Endothelial cell of umbilical vein (primary cell): ENCODE results near the gene MAP6. TPM values are rescaled to one million over a fixed set of nuclear protein-coding genes. Genes with fewer than 3 reads are reported as not detected.

ENCODE experiments used
- BruUV-seq: library from RNA; stranded (reverse); fragments of 400-500 nt; replicated peaks from 2 replicates; lab custom pipeline; 2021; lab: Mats Ljungman, UMichigan
- CTCF ChIA-PET: fragments of 300-600, 350-600 bp; sonication (Branson Sonifier 250); formaldehyde crosslinking; loops from one replicate; lab custom pipeline; 2021; ENCODE audit warnings: antibody characterized with exemption, inconsistent platforms; lab: Charles Lee
- POLR2A ChIA-PET: fragments of 300-600, 350-600 bp; sonication (Branson Sonifier 250); formaldehyde crosslinking; loops from one replicate; lab custom pipeline; 2021; ENCODE audit warnings: antibody characterized with exemption, inconsistent platforms; lab: Charles Lee
- DNase-seq: peaks from one replicate; pipeline ENCODE4 v3.0.0-alpha.2; 2011; ENCODE audit warnings: low read depth, low spot score
- FAIRE-seq: peaks from 2 replicates; lab custom pipeline; 2011; peaks lifted over from hg19 to GRCh38; lab: Jason Lieb, UNC
- H2AFZ ChIP-seq: 2 replicates; pipeline ENCODE4 v1.6.0; 2012; ENCODE audit warnings: low read depth, low read length, control low read depth, inconsistent platforms
- H3K27ac ChIP-seq: 2 replicates; pipeline ENCODE4 v1.5.1; 2011; ENCODE audit warnings: low read depth, mild to moderate bottlenecking, control low read depth, low read length, moderate library complexity; ENCODE audit not compliant: insufficient read depth
- H3K27me3 ChIP-seq, 2 experiments: 2 replicates each; pipeline versions ENCODE4 v1.6.0 to v1.6.1; 2011; ENCODE audit warnings: low read length in 2 of 2, mixed read lengths in 1 of 2; ENCODE audit not compliant: control insufficient read depth in 2 of 2, insufficient read depth in 2 of 2
- H3K36me3 ChIP-seq, 2 experiments: 2 replicates in 1 of 2; 3 replicates in 1 of 2; pipeline ENCODE4 v1.5.1; 2011; ENCODE audit warnings: low read length in 2 of 2, mild to moderate bottlenecking in 1 of 2, moderate library complexity in 1 of 2; ENCODE audit not compliant: control insufficient read depth in 2 of 2, insufficient read depth in 2 of 2; ENCODE audit errors: extremely low read depth in 1 of 2
- H3K4me1 ChIP-seq: 3 replicates; pipeline ENCODE4 v1.5.1; 2011; ENCODE audit warnings: mild to moderate bottlenecking, low read length; ENCODE audit not compliant: control insufficient read depth, insufficient read depth; ENCODE audit errors: extremely low read depth
- H3K4me2 ChIP-seq: 2 replicates; pipeline ENCODE4 v1.6.1; 2011; ENCODE audit warnings: low read length, control low read depth, mixed read lengths; ENCODE audit not compliant: insufficient read depth
- H3K4me3 ChIP-seq, 3 experiments: fragments of 200-600 bp in 1 of 3; sonication (generic), shearing (Covaris generic) in 1 of 3; replicated peaks in 1 of 3; 2 replicates each; pipeline ENCODE4 v1.5.1; 2011 to 2016; ENCODE audit warnings: control low read depth in 3 of 3, low read length in 3 of 3, mild to moderate bottlenecking in 2 of 3, inconsistent platforms in 1 of 3, low read depth in 1 of 3, moderate library complexity in 1 of 3; ENCODE audit not compliant: insufficient read depth in 1 of 3
- H3K79me2 ChIP-seq: 2 replicates; pipeline ENCODE4 v1.6.0; 2012; ENCODE audit warnings: low read length, inconsistent platforms; ENCODE audit not compliant: control insufficient read depth, insufficient read depth
- H3K9ac ChIP-seq: replicated peaks from 2 replicates; pipeline ENCODE3; 2011; ENCODE audit warnings: low read length, control low read depth; ENCODE audit not compliant: insufficient read depth; ENCODE audit errors: extremely low read depth
- H3K9me1 ChIP-seq: replicated peaks from 3 replicates; pipeline ENCODE4 v1.6.0; 2011; ENCODE audit warnings: mild to moderate bottlenecking, low read length; ENCODE audit not compliant: control insufficient read depth, insufficient read depth; ENCODE audit errors: extremely low read depth
- H3K9me3 ChIP-seq: replicated peaks from 2 replicates; pipeline ENCODE4 v1.5.1; 2012; ENCODE audit warnings: low read length, inconsistent platforms; ENCODE audit not compliant: control insufficient read depth, insufficient read depth
- H4K20me1 ChIP-seq: replicated peaks from 2 replicates; pipeline ENCODE3; 2011; ENCODE audit warnings: mild to moderate bottlenecking, low read length; ENCODE audit not compliant: control insufficient read depth, insufficient read depth; ENCODE audit errors: extremely low read depth
- CTCF ChIP-seq, 2 donors: IDR thresholded peaks; 1 replicate in 1 of 2; 2 replicates in 1 of 2; pipeline ENCODE4 v1.5.1; 2011; ENCODE audit warnings: low read length in 2 of 2, mild to moderate bottlenecking in 2 of 2, moderate library complexity in 2 of 2, control low read depth in 1 of 2, inconsistent platforms in 1 of 2, low read depth in 1 of 2; ENCODE audit not compliant: insufficient read depth in 1 of 2; ENCODE audit errors: extremely low read depth in 1 of 2
- EZH2 ChIP-seq: IDR thresholded peaks from 2 replicates; pipeline ENCODE4 v1.6.1; 2012; ENCODE audit warnings: borderline replicate concordance, low read depth, mild to moderate bottlenecking, moderate library complexity, low read length, inconsistent platforms; ENCODE audit not compliant: severe bottlenecking
- FOS ChIP-seq: IDR thresholded peaks from 2 replicates; pipeline ENCODE4 v1.6.1; 2011; ENCODE audit warnings: mild to moderate bottlenecking, low read length, moderate library complexity, borderline replicate concordance; ENCODE audit not compliant: insufficient read depth
- GATA2 ChIP-seq: IDR thresholded peaks from 2 replicates; pipeline ENCODE4 v1.7.0; 2011; ENCODE audit warnings: low read depth, mild to moderate bottlenecking, moderate library complexity, mixed read lengths, low read length; ENCODE audit not compliant: insufficient read length, insufficient read depth
- JUN ChIP-seq: IDR thresholded peaks from 2 replicates; pipeline ENCODE4 v1.6.1; 2011; ENCODE audit warnings: borderline replicate concordance, low read depth; ENCODE audit not compliant: insufficient read length, insufficient read depth
- MAX ChIP-seq: IDR thresholded peaks from 2 replicates; pipeline ENCODE4 v1.6.1; 2011; ENCODE audit not compliant: insufficient read depth, insufficient read length
- MYC ChIP-seq: IDR thresholded peaks from one replicate; pipeline ENCODE4 v1.6.1; 2011; ENCODE audit warnings: mild to moderate bottlenecking, low read depth, low read length
- POLR2A ChIP-seq: IDR thresholded peaks from 2 replicates; pipeline ENCODE4 v1.6.1; 2012; ENCODE audit warnings: low read depth, mild to moderate bottlenecking, control low read depth, low read length
- POLR2AphosphoS5 ChIP-seq: IDR thresholded peaks from 2 replicates; pipeline ENCODE4 v1.6.1; 2012; ENCODE audit warnings: low read depth, mild to moderate bottlenecking, control low read depth, low read length, moderate library complexity; ENCODE audit not compliant: insufficient read depth
- dilution Hi-C: fragments of 300-500 bp; cut with MboI; formaldehyde crosslinking; loops from one replicate; pipeline ENCODE4 v1.15.0; 2019; ENCODE audit warnings: low sequenced_read_pairs; ENCODE audit not compliant: extremely low pct_ligation_motif_present
- intact Hi-C: fragments of 100-400 bp; cut with micrococcal nuclease; formaldehyde crosslinking; loops from one replicate; pipeline ENCODE4 v1.10.0; 2022
- polyA plus RNA-seq, 4 experiments: library from polyadenylated mRNA; depleted of rRNA in 3 of 4; stranded (reverse) in 3 of 4; unstranded in 1 of 4; fragments of >200 nt; gene quantifications; 2 replicates each; pipeline versions ENCODE4 v1.2.1 to v1.2.3, GENCODE V29; 2011 to 2012; ENCODE audit warnings: missing spikeins in 1 of 4
- total RNA-seq: library from RNA; stranded (reverse); gene quantifications from 2 replicates; pipeline ENCODE4 v1.2.3, GENCODE V29; 2021

The MAP6 gene
- total and polyA plus RNA-seq, 2 donors (not counting 3 experiments of a cell fraction or from before 2014, with no cell fraction given) = 0.12 TPM; not detected in 1

GRCh38 chr11:75589051-75589450 lies 79.8 kb downstream of the MAP6 start:
- H3K4me3 ChIP-seq = no peak overlapping the region
- H3K9me3 ChIP-seq = no peaks in the 10 kb centered on the region
- H3K9ac ChIP-seq = no peak overlapping the region
- H4K20me1 ChIP-seq = no peaks in the 10 kb centered on the region
- dilution Hi-C loops (no loop called here), intact Hi-C loops (no loop called here)
- H3K36me3 ChIP-seq = no peaks in the 10 kb centered on the region
- DNase-seq (no peak), FAIRE-seq (no peak)
- no peaks in the 10 kb centered on the region for H3K79me2 ChIP-seq
- ChIA-PET POLR2A (no interaction called here), CTCF (interaction anchor here (1.4 kb wide), 1 partner anchor 20 kb away, joined by 3 read pairs; no protein-coding TSS in a partner anchor)
- H3K27ac ChIP-seq = no peak overlapping the region
- H3K4me2 ChIP-seq = no peak overlapping the region
- peaks cover 11% of the 10 kb centered on the region for H3K4me1 ChIP-seq
- BruUV-seq = no TSS peak
- H3K27me3 ChIP-seq = no peaks in the 10 kb centered on the region
- TF ChIP-seq FOS (no peak), EZH2 (no peak), CTCF (IDR thresholded peaks at IDR 0.05; ENCODE audit: extremely low read depth in 1 of 2, insufficient read depth in 1 of 2, low read depth in 1 of 2, low read length in 2 of 2) (no peak), POLR2AphosphoS5 (no peak), MYC (no peak), POLR2A (no peak), JUN (no peak), MAX (no peak), GATA2 (no peak)
- no peaks in the 10 kb centered on the region for H3K9me1 ChIP-seq
- no peak overlapping the region for H2AFZ ChIP-seq
